GM18511 (cell line): Measurements from ENCODE around the gene CHCHD10.
A peak's percentile ranks its signal among the peaks of the same experiment; 100 is the strongest.

ENCODE experiments used
- ATAC-seq: cut with Tn5 transposase; IDR thresholded peaks from one replicate; pipeline ENCODE4 v1.9.1; 2021; ENCODE audit warnings: mild to moderate bottlenecking, moderate library complexity; ENCODE audit not compliant: unreplicated experiment

CHCHD10 gene

GRCh38 chr22:23767673-23768548, at the start of gene CHCHD10:
Gene CHCHD10, minus strand, starts transcription at chr22:23767972. Its CDS starts 98 bp downstream, at chr22:23767874.
- peak; percentile 64 for ATAC-seq

DNA sequence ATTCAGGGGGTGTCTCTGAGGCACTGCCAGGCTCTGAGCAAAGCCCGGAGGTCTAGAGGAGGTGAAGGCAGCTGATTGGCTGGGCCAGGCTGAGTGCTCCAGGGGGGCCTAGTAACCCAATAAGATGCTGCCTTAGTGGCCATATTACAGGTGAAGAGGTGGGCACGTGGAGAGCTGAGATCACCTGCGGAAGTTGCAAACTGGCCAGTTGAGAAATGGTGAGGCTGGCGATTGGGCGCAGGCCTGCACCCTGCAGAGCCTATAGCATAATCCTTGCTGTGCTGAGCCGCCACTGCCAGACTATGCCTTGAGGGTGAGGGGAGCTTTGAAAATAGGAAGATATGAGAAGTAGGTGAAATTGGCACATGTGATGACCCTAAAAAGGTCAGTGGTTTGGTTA, 49.4 kb upstream of the CHCHD10 start:
- no peak for ATAC-seq

DNA sequence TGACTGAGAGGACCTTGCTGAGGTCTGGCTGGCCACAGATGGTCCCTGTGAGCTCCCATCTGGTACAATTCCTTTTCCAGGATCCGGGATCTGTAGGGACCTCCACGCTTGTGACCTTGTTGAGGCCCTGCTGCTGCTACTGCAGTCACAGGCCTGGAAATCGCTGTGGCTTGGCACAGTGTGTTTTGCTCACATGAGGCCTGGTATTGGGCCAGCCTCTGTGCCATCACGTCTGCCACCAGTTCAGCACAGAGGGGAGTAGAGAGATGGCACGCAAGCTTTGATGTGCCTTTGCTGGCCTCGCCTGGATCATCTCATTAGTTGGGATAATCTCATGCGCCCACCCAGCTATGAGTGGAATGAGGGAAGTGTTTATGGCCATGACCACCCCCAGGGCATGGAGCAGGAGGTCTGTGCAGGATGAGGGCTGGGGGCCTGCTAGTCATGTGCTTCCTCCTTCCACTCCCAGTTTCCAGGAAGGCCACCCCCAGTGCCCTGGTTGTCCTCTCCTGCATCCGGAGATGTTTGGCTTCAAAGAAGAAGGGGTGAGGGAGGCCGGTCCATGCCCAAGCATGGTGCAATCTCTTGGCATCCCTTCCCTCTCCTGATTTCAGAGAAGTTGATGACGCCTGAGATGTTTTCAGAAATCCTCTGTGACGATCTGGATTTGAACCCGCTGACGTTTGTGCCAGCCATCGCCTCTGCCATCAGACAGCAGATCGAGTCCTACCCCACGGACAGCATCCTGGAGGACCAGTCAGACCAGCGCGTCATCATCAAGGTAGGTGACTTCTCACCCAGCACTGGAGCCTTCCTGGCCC, 48.6 kb upstream of the CHCHD10 start:
- ATAC-seq = no peak

DNA sequence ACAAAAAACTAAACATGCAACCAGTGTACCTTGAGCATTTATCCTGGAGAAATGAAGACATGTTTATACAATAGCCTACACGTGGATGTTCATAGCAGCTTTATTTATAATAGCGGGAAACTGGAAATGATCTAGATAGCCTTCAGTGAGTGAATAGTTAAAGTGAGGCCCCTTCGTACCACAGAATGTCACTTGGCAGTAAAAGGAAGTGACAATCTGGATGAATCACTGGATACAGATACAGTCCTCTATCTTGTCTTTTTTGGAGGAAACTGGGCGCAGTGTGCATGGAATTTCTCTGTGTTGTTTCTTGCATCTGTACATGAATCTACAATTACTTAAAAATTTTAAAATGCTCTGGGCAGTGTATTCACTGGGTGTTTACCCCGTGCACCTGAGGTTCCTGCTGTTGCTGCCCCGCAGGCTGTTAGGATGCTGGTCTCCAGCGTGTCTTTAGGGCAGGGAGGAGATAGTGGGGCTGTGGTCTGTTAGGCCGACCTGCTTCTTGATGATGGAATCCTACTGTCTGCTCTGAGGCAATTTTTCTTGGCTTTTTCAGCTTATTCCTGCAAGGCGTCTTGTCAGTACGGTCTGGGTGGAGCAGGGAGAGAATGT, 47.9 kb upstream of the CHCHD10 start:
- no peak for ATAC-seq

- ATAC-seq = no peak
Observed at GRCh38 chr22:23812378-23812777, 44.6 kb upstream of the CHCHD10 start.

- no peak for ATAC-seq
Observed at GRCh38 chr22:23806837-23807236, 39.1 kb upstream of the CHCHD10 start.

DNA sequence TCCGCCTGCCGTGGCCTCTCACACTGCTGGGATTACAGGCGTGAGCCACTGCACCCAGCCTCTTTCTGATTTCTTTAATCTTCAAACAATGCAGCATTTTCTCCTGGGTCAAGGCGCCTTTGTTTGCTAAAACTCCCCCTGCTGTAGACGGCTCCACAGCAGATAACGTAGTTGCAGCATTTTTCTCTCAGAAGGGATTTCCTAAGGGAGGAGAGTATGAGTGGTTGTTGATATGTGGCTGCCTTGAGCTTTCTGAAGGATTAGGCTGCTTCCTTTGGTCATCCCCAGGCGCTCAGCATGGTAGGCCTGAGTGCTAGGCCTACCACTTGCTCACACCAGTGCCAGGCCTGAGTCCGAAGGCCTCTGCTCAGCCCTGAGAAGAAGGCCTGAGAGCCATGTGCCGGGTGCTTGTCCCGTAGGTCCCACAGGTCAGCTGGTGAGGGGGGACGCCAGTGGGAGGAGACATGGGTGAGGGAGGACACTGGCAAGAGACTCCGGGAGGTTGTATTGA, 37.1 kb upstream of the CHCHD10 start:
- no peak for ATAC-seq

GRCh38 chr22:23803001-23803819, 35.4 kb upstream of the CHCHD10 start:
- ATAC-seq = no peak

DNA sequence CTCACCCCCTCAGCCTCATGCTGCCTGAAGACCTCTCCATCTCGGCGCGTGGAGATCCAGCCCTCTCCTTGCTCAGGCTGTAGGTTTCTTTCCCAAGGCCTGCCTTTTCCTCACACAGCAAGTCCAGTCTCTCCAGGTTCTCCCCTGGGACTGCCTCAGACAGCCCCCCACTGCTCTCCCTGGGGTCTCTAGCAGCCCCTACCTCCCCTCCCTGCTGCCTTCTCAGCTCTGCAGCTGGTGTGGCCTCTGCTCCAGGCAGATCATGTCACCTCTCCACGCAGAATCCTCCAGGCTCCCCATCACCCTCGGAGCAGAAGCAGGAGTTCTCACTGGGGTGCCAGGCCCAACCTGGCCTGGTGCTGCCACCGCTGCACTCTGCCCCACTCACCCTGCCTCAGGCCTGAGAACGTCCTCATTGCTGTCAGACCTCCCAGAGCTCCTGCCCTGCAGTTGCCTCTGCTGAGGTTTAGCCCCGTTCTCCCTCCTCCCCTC, 34.2 kb upstream of the CHCHD10 start:
- no peak for ATAC-seq

- no peak for ATAC-seq
Observed at GRCh38 chr22:23801238-23801821, 33.6 kb upstream of the CHCHD10 start.

DNA sequence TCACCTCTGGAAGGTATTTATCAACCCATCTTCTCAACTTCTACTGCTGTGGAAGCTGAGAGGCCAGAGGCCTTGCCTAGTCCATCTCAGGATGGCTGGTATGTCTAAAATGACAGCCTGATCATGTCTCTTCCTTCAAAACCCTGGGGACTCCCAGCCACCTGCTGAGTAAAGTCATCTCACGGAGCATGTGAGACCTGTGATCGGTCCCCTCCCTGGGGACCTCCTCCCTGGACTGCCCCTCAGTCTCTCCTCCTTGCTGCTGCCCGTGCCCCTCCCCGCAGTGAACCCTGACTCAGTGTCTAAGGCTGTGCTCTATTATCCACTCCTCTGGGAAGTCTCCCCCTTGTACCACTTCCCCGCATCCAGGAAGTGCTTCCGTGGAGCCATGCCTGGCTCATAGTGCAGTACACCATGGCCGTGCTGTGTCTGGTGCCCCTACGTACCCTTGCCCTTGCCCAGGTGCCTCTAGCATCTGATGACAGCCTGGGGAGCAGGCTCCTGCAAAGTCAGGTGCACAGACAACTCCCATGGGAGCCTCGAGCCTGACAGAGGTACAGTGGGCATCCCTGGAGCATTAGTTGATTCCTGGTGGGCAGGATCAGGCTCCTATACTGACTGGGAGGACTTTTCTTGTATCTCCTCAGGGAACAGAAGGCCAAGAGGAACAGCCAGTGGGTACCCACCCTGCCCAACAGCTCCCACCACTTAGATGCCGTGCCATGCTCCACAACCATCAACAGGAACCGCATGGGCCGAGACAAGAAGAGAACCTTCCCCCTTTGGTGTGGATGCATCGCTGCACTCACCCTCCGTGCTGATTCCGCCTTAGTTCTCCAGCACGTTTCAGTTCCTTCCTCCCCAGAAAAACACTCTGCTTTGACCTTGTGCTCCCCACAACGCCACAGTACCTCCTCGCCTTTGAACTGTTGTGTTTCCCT, 32.8 kb upstream of the CHCHD10 start:
- peak; percentile 82 for ATAC-seq

DNA sequence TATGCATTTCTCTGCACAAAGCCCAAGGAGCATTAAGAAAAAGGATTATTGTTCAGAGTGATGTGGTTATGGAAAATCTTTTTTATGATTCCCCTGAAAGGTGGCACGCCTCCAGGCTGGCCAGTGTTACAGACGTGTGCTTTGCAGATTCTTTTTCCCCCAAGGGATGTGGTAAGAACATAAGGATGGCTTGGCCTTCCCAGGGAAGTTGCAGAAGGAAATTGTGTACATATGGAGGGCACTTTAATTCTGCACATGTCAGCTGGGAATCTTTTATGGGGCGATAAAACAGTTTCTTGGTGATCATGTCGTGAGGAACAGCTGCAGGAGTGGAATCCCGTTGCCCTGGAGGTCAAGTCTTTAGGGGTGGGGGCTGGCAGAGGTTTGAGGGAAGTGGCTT, 28.7 kb upstream of the CHCHD10 start:
- ATAC-seq = no peak

- ATAC-seq = no peak
Observed at GRCh38 chr22:23793326-23793725, 25.6 kb upstream of the CHCHD10 start.

DNA sequence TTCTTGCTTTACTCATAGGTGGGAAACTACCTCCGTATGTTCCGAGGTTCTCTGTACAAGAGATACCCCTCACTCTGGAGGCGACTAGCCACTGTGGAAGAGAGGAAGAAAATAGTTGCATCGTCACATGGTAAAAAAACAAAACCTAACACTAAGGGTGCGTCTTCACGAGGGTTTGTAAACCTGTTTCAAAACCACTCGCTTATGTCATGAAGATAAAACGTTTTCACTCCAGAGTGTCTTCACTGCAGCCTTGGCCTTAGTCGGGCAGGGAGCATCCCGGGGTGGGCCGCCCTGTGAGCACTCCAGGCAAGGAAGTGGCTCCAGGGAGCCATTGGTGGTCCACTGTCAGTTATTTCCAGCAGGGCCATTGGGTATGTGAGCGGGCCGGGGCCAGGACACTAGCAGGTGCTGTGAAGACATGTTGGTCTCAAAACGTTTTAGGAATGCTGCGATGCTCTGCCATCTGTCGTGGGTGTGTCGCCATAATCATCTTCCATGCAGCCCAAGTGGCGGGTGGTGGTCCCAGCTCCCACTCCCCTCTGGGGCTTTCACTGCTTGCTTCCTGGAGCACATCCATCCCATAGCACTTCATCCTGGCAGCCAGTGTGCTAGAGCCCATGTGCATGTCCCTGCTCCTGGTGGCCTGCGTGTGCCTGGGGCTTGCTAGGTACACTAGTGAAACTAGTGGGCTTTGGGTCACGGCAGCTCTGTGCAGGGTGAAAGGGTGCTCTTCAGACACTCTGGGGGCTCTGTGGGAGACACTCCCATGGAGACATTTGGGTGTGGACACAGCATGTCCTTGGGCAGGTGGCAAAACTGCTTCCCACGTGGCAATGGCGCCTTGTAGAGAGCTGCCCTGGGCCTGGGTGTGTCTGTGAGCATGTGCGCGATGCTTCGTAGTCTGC, 24.2 kb upstream of the CHCHD10 start:
- no peak for ATAC-seq

GRCh38 chr22:23790819-23791737, 23.3 kb upstream of the CHCHD10 start:
- no peak for ATAC-seq

GRCh38 chr22:23789638-23790037, 21.9 kb upstream of the CHCHD10 start:
- ATAC-seq = no peak

DNA sequence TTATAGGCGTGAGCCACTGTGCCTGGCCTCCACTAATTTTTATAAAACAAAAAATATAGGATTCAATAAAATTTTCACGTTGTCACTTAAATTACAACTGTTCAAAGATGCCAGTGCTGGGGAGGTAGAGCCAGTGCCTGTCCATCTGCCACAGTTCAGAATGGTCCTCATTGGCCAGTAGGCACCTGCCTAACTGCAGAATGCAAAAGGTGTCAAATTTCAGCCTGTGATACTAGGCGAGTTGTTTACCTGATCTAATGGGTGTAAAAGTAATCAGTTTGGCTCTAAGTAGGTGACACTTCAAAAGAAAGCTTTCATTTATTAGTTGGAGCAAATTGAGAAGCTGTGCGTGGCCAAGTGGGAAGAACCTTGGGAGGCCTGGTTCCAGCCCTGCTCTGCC, 21.3 kb upstream of the CHCHD10 start:
- ATAC-seq = no peak
